ENCODE results near the gene GLYATL1.
"Not testable (repeated sequence)": the region's sequence is repeated elsewhere in the genome, so short reads cannot be mapped to it uniquely, and the experiment has no call there.

Gene GLYATL1

GRCh38 chr11:58994171-58994570 lies 54.9 kb downstream of the GLYATL1 start:
- no peak for DNase-seq
- Mint-ChIP-seq H3K27me3 (peaks cover 7% of the 10 kb centered on the region), H3K36me3 (no peaks in the 10 kb centered on the region), H3K4me1 (no peaks in the 10 kb centered on the region), H3K4me3 (no peak overlapping the region), H3K9me3 (no peaks in the 10 kb centered on the region), H3K27ac (no peak overlapping the region)
- CTCF ChIA-PET = no interaction called here

- Mint-ChIP-seq H3K27me3 (peaks cover 7% of the 10 kb centered on the region), H3K4me3 (no peak overlapping the region), H3K9me3 (no peaks in the 10 kb centered on the region), H3K4me1 (no peaks in the 10 kb centered on the region), H3K27ac (no peak overlapping the region), H3K36me3 (no peaks in the 10 kb centered on the region)
- DNase-seq = no peak
- CTCF ChIA-PET = no interaction called here
Measured at GRCh38 chr11:58998480-58999290, 59.4 kb downstream of the GLYATL1 start.

- DNase-seq = no peak
- CTCF ChIA-PET = no interaction called here
- H3K27me3 Mint-ChIP-seq = peaks cover 7% of the 10 kb centered on the region
- no peak overlapping the region for H3K27ac Mint-ChIP-seq
- H3K36me3 Mint-ChIP-seq = no peaks in the 10 kb centered on the region
- no peak overlapping the region for H3K4me3 Mint-ChIP-seq
- H3K4me1 Mint-ChIP-seq = no peaks in the 10 kb centered on the region
- no peaks in the 10 kb centered on the region for H3K9me3 Mint-ChIP-seq
Measured at GRCh38 chr11:58999291-58999680, 60.0 kb downstream of the GLYATL1 start.

GRCh38 chr11:59000003-59000402 lies 60.7 kb downstream of the GLYATL1 start:
- Mint-ChIP-seq H3K36me3 (no peaks in the 10 kb centered on the region), H3K4me3 (no peak overlapping the region), H3K9me3 (no peaks in the 10 kb centered on the region), H3K4me1 (no peaks in the 10 kb centered on the region), H3K27ac (no peak overlapping the region), H3K27me3 (peaks cover 3% of the 10 kb centered on the region)
- CTCF ChIA-PET = no interaction called here
- DNase-seq = no peak

DNA sequence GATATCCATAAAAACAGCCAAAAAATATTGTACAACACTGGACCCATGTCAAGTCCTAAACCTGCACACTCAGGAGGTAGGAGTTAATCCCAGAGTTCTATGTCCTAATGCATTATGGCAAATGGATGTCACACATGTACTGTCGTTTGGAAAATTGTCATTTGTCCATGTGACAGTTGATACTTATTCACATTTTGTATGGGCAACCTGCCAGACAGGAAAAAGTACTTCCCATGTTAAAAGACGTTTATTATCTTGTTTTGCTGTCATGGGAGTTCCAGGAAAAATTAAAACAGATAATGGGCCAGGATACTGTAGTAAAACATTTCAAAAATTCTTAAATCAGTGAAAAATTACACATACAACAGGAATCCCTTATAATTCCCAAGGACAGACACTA lies 62.7 kb downstream of the GLYATL1 start:
- H3K9me3 Mint-ChIP-seq, DNase-seq, CTCF ChIA-PET, H3K4me3 Mint-ChIP-seq, H3K4me1 Mint-ChIP-seq, H3K36me3 Mint-ChIP-seq, H3K27me3 Mint-ChIP-seq, H3K27ac Mint-ChIP-seq: not testable (repeated sequence)

All from activated naive CD4-positive, alpha-beta T cell treated with anti-CD3 and anti-CD28 coated beads, Interleukin-2, amount 10 ng/mL, durations not matched to agents 7 days and 5 days (primary cell).